HFFc6 (cell line): Measurements from ENCODE around the gene NID2. TPM values are rescaled to one million over a fixed set of nuclear protein-coding genes. Genes with fewer than 3 reads are reported as not detected.
A peak's percentile ranks its signal among the peaks of the same experiment; 100 is the strongest.

Source experiments
- DNase-seq: peaks from one replicate; pipeline ENCODE4 v3.0.0-alpha.2; 2018
- H3K27ac Mint-ChIP-seq: 2 replicates; pipeline ENCODE4 v1.8.0; 2020; ENCODE audit warnings: mild to moderate bottlenecking, mixed read lengths
- H3K27me3 Mint-ChIP-seq: 2 replicates; pipeline ENCODE4 v1.8.0; 2021; ENCODE audit warnings: mild to moderate bottlenecking, moderate library complexity, mixed read lengths; ENCODE audit not compliant: insufficient read depth
- H3K36me3 Mint-ChIP-seq: 2 replicates; pipeline ENCODE4 v1.8.0; 2021; ENCODE audit warnings: low read depth, mixed read lengths
- H3K4me1 Mint-ChIP-seq: 2 replicates; pipeline ENCODE4 v1.8.0; 2020; ENCODE audit warnings: low read depth, mixed read lengths
- H3K4me3 Mint-ChIP-seq: 2 replicates; pipeline ENCODE4 v1.8.0; 2020; ENCODE audit warnings: mild to moderate bottlenecking, moderate library complexity, mixed read lengths
- H3K9me3 Mint-ChIP-seq: 2 replicates; pipeline ENCODE4 v1.8.0; 2020; ENCODE audit warnings: mild to moderate bottlenecking, mixed read lengths
- CTCF ChIP-seq: fragments of 200-600 bp; sonication (generic); IDR thresholded peaks from 2 replicates; pipeline ENCODE4 v1.5.0; 2021; ENCODE audit warnings: antibody characterized with exemption, mild to moderate bottlenecking
- total RNA-seq, 6 experiments: library from RNA; stranded (reverse); fragmentation: NEBNext Ultra II Directional; extraction: Animal tissue kit (Norgen Biotek cat#: 25700); gene quantifications; 2 replicates in 1 of 6; 3 replicates in 5 of 6; pipeline ENCODE4 v1.2.3, GENCODE V29; 2021

NID2 gene
- total RNA-seq, 6 experiments from 2014 or later = 97.3 to 125 (median 113) TPM

- H3K36me3 Mint-ChIP-seq = peaks cover 61% of the 10 kb centered on the region
- H3K27me3 Mint-ChIP-seq = no peaks in the 10 kb centered on the region; the same call in 1 of the 2 replicates
- H3K4me3 Mint-ChIP-seq = no peak overlapping the region
- no peak overlapping the region for H3K27ac Mint-ChIP-seq
- no peaks in the 10 kb centered on the region for H3K9me3 Mint-ChIP-seq
- H3K4me1 Mint-ChIP-seq = peaks cover 12% of the 10 kb centered on the region; the same call in 1 of the 2 replicates
- no peak for TF ChIP-seq CTCF
- no peak for DNase-seq
These were observed 61.6 kb downstream of the NID2 start for GRCh38 chr14:52007211-52007610.

GRCh38 chr14:52006361-52006760 is 62.5 kb downstream of the NID2 start:
- peak overlapping the region; percentile 48 for H3K27ac Mint-ChIP-seq

GRCh38 chr14:52005625-52006024 is 63.2 kb downstream of the NID2 start:
- DNase-seq = no peak
- Mint-ChIP-seq H3K27ac (no peak overlapping the region), H3K27me3 (no peaks in the 10 kb centered on the region; the same call in 1 of the 2 replicates), H3K4me3 (no peak overlapping the region), H3K4me1 (peaks cover 23% of the 10 kb centered on the region), H3K9me3 (no peaks in the 10 kb centered on the region), H3K36me3 (peaks cover 48% of the 10 kb centered on the region)
- no peak for TF ChIP-seq CTCF

More at GRCh38 chr14:52006361-52006760, 62.5 kb downstream of the NID2 start:
- H3K4me1 Mint-ChIP-seq = peaks cover 16% of the 10 kb centered on the region
- H3K4me3 Mint-ChIP-seq = no peak overlapping the region
- DNase-seq = no peak
- H3K9me3 Mint-ChIP-seq = no peaks in the 10 kb centered on the region
- peaks cover 56% of the 10 kb centered on the region for H3K36me3 Mint-ChIP-seq
- TF ChIP-seq CTCF = no peak
- H3K27me3 Mint-ChIP-seq = no peaks in the 10 kb centered on the region; the same call in 1 of the 2 replicates

DNA sequence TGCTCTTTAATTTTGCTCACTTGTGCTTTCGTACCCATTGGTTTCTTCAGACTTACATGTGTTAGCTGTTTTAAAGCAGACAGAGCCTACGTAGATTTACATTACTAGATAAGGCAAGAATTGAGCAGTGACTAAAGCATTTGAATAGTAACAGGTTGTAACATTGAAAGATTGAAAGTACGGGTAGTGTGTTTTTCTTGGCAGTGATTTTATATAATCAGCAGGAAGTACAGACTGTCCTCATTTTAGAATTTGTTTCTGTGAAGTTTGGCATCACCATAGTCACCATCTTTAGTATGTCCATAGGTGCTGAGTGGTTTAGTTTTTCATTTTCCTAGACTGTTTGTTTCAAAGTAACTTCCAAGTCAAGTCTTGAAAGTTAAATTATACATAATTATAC is 65.5 kb downstream of the NID2 start:
- Mint-ChIP-seq H3K4me1 (peaks cover 46% of the 10 kb centered on the region), H3K9me3 (no peaks in the 10 kb centered on the region), H3K27ac (peak overlapping the region; percentile 18; the same call in 1 of the 2 replicates), H3K36me3 (peaks cover 54% of the 10 kb centered on the region), H3K4me3 (no peak overlapping the region), H3K27me3 (no peaks in the 10 kb centered on the region; the same call in 1 of the 2 replicates)
- no peak for TF ChIP-seq CTCF
- no peak for DNase-seq

DNA sequence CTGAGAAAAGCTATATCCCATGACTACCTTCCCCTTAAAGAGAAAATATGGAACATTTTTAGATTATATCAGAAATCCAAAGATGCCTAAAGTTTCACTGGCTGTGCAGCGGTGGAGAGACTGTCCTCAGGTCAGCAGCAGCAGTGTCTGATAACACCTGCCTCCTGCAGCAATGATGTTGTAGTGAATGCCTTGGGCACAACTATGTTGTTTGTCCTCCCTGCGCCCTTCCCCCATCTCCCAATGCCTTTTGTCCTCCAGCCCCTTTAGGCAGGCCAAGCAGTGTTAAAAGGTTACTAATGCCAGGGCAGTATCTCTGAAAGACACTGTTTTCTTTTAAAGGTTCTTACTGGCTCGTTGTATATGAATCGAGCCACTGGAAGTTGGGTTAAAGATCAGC is 66.3 kb downstream of the NID2 start:
- Mint-ChIP-seq H3K36me3 (peaks cover 46% of the 10 kb centered on the region), H3K4me3 (no peak overlapping the region), H3K4me1 (peaks cover 46% of the 10 kb centered on the region), H3K27me3 (no peaks in the 10 kb centered on the region; the same call in 1 of the 2 replicates), H3K27ac (no peak overlapping the region), H3K9me3 (no peaks in the 10 kb centered on the region)
- DNase-seq = no peak
- no peak for TF ChIP-seq CTCF
